ENCODE results near the gene SHCBP1L.
A peak's percentile ranks its signal among the peaks of the same experiment; 100 is the strongest.

The SHCBP1L gene

DNA sequence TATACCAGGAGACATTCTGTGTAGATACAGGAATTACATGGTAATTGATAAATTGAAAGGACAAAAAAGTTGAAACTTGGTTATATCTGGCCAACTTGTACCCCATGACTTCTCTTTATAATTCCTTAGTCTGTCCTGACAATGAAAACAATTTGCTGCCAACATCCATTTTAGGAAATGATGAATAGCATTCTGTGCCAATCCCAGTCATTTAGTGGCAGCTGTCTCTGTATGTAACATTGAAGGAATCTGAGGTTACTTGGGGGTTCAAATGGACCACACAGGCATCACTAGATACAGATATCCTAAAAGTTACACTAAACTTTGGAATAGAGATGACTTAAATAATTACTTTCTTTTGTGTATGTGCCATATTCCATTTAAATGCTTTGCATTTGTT, 75.6 kb downstream of the SHCBP1L start:
- DNase-seq (ENCODE audit: insufficient read length, low spot score), result no peak
- peak; percentile 21 for FAIRE-seq
- TF ChIP-seq, protein P1, sequence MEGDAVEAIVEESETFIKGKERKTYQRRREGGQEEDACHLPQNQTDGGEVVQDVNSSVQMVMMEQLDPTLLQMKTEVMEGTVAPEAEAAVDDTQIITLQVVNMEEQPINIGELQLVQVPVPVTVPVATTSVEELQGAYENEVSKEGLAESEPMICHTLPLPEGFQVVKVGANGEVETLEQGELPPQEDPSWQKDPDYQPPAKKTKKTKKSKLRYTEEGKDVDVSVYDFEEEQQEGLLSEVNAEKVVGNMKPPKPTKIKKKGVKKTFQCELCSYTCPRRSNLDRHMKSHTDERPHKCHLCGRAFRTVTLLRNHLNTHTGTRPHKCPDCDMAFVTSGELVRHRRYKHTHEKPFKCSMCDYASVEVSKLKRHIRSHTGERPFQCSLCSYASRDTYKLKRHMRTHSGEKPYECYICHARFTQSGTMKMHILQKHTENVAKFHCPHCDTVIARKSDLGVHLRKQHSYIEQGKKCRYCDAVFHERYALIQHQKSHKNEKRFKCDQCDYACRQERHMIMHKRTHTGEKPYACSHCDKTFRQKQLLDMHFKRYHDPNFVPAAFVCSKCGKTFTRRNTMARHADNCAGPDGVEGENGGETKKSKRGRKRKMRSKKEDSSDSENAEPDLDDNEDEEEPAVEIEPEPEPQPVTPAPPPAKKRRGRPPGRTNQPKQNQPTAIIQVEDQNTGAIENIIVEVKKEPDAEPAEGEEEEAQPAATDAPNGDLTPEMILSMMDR (IDR thresholded peaks at IDR 0.05; ENCODE audit: insufficient read depth, missing control alignments), result no peak

DNA sequence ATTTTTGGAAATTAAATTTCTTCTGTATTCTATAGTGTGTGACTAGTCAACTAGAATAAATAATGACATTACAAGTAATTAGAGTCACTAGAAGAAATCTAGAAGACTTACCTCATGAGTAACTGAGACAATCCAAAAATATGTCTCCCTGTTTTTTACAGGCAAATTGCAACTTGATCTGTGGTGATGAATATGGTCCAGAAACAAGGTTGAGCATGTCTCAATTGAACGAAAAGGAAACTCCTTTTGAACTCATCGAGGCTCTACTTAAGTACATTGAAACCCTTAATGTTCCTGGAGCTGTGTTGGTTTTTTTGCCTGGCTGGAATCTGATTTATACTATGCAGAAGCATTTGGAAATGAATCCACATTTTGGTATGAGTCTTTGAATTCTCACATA, 77.1 kb downstream of the SHCBP1L start:
- FAIRE-seq (peak; percentile 80), DNase-seq (ENCODE audit: insufficient read length, low spot score) (no peak)
- TF ChIP-seq, protein P1 (IDR thresholded peaks at IDR 0.05; ENCODE audit: insufficient read depth, missing control alignments), result no peak

DNA sequence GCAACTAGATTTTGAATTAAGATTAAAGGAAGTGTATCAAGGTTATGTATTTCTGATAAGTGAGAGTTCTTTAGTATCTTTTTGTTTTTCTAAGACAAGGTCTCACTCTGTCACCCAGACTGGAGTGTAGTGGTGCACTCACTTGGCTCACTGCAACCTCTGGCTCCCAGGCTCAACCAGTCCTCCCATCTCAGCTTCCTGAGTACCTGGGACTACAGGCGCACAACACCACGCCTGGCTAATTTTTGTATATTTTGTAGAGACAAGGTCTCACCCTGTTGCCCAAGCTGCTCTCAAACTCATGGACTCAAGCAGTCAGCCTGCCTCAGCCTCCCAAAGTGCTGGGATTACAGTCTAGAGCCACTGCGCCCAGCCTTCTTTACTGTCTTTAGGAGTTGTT, 80.1 kb downstream of the SHCBP1L start:
- DNase-seq (ENCODE audit: insufficient read length, low spot score) (no peak), FAIRE-seq (no peak)
- TF ChIP-seq, protein P1 (IDR thresholded peaks at IDR 0.05; ENCODE audit: insufficient read depth, missing control alignments), result no peak

DNA sequence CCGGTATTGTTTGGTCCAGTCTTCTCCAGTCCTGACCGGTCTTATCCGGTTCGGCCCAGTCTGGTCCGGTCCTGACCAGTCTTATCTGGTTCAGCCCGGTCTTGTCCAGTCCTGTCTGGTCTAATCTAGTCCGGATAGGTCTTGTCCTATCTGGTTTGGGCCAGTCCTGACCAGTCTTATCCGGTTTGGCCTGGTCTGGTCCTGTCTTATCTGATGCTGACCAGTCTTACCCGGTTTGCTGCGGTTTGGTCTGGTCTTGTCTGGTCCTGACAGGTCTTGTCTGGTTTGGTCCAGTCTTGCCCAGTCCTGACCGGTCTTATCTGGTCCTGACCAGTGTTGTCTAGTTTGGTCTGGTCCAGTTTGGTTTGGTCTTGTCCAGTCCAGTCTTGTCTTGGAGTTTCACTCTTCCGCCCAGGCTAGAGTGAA, 83.7 kb downstream of the SHCBP1L start:
- DNase-seq (ENCODE audit: insufficient read length, low spot score), result no peak
- TF ChIP-seq, protein P1 (IDR thresholded peaks at IDR 0.05; ENCODE audit: insufficient read depth, missing control alignments), result no peak
- no peak for FAIRE-seq

DNA sequence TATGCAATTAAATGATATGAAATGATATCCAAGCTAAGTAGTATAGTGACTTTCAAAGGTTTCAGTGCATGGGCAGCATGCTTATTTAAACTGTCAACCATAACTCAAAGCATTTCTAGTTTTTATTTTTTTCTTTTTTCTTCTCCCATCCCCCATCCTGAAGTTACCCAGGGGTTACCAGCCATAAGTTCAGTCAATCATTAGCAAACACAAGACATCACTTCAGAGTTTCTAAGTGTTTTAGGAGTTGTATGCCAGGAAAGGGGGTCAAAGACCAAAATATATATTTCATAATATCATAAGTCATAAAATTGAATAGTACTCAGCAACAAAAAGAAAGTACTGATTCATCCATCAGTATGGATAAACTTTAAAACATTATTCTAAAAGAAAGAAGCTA, 85.1 kb downstream of the SHCBP1L start:
- DNase-seq (ENCODE audit: insufficient read length, low spot score), result no peak
- TF ChIP-seq, protein P1 (IDR thresholded peaks at IDR 0.05; ENCODE audit: insufficient read depth, missing control alignments), result no peak
- peak; percentile 76 for FAIRE-seq

DNA sequence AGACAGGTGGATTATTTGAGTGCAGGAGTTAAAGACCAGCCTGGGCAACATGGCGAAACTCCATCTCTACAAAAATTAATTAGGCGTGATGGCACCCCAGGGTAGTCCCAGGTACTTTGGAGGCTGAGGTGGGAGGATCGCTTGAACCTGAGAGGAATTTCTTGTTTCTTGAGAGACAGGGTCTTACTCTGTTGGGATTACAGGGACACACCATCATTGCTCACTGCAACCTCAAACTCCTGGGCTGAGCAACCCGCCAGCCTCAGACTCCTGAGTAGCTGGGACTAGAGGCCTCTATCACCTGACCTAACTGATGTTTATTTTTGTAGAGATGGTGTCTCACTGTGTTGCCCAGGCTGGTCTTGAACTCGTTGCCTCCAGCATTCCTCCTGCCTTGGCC, 89.0 kb downstream of the SHCBP1L start:
- TF ChIP-seq, protein P1 (IDR thresholded peaks at IDR 0.05; ENCODE audit: insufficient read depth, missing control alignments), result no peak
- FAIRE-seq (no peak), DNase-seq (ENCODE audit: insufficient read length, low spot score) (no peak)

DNA sequence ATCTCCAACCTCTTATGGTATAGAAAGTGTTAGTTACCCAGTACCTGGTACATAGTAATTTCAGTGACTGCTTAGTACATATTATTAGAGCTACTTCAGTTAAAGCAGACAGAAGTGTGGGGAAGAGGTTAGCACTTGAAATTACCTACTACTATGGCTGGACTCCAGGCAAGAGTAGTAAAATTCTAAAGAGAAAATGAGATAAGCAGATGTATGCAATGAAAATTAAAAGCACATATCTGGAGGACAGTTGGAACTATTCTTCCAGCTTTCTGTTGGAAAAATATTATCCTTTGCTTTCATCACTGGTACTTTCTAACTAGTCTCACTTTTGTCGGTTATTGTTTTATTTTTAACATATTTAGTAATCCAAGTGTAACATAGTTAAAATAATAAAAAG, 90.1 kb downstream of the SHCBP1L start:
- TF ChIP-seq, protein P1 (IDR thresholded peaks at IDR 0.05; ENCODE audit: insufficient read depth, missing control alignments), result no peak
- DNase-seq (ENCODE audit: insufficient read length, low spot score) (no peak), FAIRE-seq (no peak)
